ENCODE data around the gene FNDC3B. TPM values are rescaled to one million over a fixed set of nuclear protein-coding genes. Genes with fewer than 3 reads are reported as not detected.
A peak's percentile ranks its signal among the peaks of the same experiment; 100 is the strongest.

Gene FNDC3B
- total RNA-seq, 1 donor, result 139 TPM

- TF ChIP-seq CTCF (IDR thresholded peaks at IDR 0.05; ENCODE audit: insufficient read depth, low read length), result no peak
- no peak for DNase-seq (ENCODE audit: low read depth)
- H3K4me3 ChIP-seq (ENCODE audit: low read depth, low read length), result no peak overlapping the region
These were observed 40.1 kb downstream of the FNDC3B start for GRCh38 chr3:172079326-172079976.

DNA sequence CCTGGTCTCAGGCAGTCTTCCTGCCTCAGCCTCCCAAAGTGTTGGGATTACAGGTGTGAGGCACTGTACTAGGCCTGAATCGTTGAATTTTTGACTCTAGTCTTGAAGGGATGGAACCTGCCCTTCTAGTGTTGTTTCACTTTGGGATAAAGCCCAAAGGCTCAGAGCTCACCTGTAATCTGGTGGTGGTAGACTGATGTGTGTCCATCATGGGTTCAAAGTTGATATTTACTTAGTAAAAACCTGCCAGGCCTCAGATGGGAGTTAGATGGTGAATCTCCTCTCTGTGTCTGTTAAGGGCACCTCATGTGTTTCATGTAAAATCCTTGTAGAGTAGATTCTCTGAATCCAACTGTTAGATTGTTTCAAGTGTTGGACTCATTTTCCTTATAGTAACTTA is 41.1 kb downstream of the FNDC3B start:
- no peak for TF ChIP-seq CTCF (IDR thresholded peaks at IDR 0.05; ENCODE audit: insufficient read depth, low read length)
- H3K4me3 ChIP-seq (ENCODE audit: low read depth, low read length), result no peak overlapping the region
- no peak for DNase-seq (ENCODE audit: low read depth)

GRCh38 chr3:172082269-172082668 is 42.9 kb downstream of the FNDC3B start:
- no peak for TF ChIP-seq CTCF (IDR thresholded peaks at IDR 0.05; ENCODE audit: insufficient read depth, low read length)
- peak; percentile 96 for DNase-seq (ENCODE audit: low read depth)
- H3K4me3 ChIP-seq (ENCODE audit: low read depth, low read length), result no peak overlapping the region

GRCh38 chr3:172082820-172083513 is 43.6 kb downstream of the FNDC3B start:
- no peak for DNase-seq (ENCODE audit: low read depth)
- H3K4me3 ChIP-seq (ENCODE audit: low read depth, low read length), result no peak overlapping the region

DNA sequence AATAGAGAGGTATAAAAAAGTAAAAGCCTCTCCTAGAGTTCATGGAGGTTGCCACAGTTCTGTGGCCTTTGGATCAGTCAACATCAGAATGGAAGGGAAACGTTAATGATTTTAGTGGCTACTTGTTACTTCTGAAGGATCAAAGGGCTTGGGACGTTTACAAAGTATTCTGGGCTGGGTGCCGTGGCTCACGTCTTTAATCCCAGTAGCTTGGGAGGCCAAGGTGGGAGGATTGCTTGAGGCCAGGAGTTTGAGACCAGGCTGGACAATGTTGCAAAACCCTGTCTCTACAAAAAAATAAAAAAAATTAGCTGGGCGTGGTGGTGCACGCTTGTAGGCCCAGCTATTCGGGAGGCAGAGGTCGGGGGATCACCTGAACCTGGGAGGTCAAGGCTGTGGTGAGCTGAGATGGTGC is 44.6 kb downstream of the FNDC3B start:
- no peak overlapping the region for H3K4me3 ChIP-seq (ENCODE audit: low read depth, low read length)
- no peak for TF ChIP-seq CTCF (IDR thresholded peaks at IDR 0.05; ENCODE audit: insufficient read depth, low read length)
- DNase-seq (ENCODE audit: low read depth), result no peak

More at GRCh38 chr3:172082820-172083513, 43.6 kb downstream of the FNDC3B start:
- no peak for TF ChIP-seq CTCF (IDR thresholded peaks at IDR 0.05; ENCODE audit: insufficient read depth, low read length)

GRCh38 chr3:172084871-172085556 is 45.6 kb downstream of the FNDC3B start:
- no peak for TF ChIP-seq CTCF (IDR thresholded peaks at IDR 0.05; ENCODE audit: insufficient read depth, low read length)
- no peak overlapping the region for H3K4me3 ChIP-seq (ENCODE audit: low read depth, low read length)
- DNase-seq (ENCODE audit: low read depth), result no peak

All from fibroblast of the aortic adventitia (primary cell).